ENCODE data around the gene AFAP1L2. TPM values are rescaled to one million over a fixed set of nuclear protein-coding genes. Genes with fewer than 3 reads are reported as not detected.

Gene AFAP1L2
- total RNA-seq, 1 experiment from 2014 or later = 170 TPM

DNA sequence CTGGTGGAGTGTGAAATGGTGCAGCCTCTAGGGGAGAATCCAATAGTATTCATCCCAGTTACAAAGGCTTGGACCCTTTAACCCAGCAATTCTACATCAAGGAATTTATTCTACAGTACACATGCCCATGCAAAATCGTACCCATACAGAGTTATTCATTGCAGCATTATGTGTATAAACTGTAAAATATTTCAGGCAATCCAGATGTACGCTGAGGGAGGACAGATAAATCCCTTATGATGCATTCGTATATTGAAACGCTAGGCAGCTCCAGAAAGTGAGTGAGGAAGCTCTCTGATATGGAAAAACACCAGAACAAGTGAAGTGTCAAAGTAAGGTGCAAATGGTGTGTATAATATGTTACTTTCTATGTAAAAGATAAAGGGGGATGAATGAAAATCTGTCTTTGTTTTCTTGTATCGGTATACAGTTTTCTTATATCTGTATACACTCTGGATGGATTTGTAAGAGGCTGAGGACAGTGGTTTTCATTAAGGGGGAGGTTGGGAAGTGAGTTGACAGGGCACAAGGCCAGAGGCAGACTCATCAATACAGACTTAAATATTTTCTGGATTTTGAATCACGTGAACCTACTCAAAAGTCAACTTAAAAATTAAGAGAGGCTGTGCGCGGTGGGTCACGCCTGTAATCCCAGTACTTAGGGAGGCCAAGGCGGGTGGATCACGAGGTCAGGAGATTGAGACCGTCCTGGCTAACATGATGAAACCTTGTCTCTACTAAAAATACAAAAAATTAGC, 148.1 kb downstream of the AFAP1L2 start:
- no TSS peak for BruUV-seq (replicated peaks)
- CTCF ChIA-PET = no interaction called here
- no peaks in the 10 kb centered on the region for H3K9me3 ChIP-seq (ENCODE audit: control insufficient read depth, insufficient read depth, low read depth, low read length)
- H3K4me1 ChIP-seq (ENCODE audit: control insufficient read depth, insufficient read depth, low read length) = peaks cover 3% of the 10 kb centered on the region; the same call in 1 of the 2 replicates
- H3K27me3 ChIP-seq (ENCODE audit: control insufficient read depth, insufficient read depth, low read length) = no peaks in the 10 kb centered on the region
- H3K4me3 ChIP-seq (ENCODE audit: low read depth in 2 of 2, low read length in 2 of 2) = no peak overlapping the region
- intact Hi-C loops (cut with micrococcal nuclease; ENCODE audit: unreplicated experiment) = no loop called here
- DNase-seq (ENCODE audit: low read depth, low spot score) (no peak), ATAC-seq (no peak)
- TF ChIP-seq POLR2AphosphoS5 (IDR thresholded peaks at IDR 0.05; ENCODE audit: low read depth, low read length) = no peak
- TF ChIP-seq SIN3A (IDR thresholded peaks at IDR 0.05; ENCODE audit: borderline replicate concordance, insufficient read depth, low read depth, low read length) = no peak
- TF ChIP-seq, protein P1, sequence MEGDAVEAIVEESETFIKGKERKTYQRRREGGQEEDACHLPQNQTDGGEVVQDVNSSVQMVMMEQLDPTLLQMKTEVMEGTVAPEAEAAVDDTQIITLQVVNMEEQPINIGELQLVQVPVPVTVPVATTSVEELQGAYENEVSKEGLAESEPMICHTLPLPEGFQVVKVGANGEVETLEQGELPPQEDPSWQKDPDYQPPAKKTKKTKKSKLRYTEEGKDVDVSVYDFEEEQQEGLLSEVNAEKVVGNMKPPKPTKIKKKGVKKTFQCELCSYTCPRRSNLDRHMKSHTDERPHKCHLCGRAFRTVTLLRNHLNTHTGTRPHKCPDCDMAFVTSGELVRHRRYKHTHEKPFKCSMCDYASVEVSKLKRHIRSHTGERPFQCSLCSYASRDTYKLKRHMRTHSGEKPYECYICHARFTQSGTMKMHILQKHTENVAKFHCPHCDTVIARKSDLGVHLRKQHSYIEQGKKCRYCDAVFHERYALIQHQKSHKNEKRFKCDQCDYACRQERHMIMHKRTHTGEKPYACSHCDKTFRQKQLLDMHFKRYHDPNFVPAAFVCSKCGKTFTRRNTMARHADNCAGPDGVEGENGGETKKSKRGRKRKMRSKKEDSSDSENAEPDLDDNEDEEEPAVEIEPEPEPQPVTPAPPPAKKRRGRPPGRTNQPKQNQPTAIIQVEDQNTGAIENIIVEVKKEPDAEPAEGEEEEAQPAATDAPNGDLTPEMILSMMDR (IDR thresholded peaks at IDR 0.05) = no peak
- TF ChIP-seq, protein P2, sequence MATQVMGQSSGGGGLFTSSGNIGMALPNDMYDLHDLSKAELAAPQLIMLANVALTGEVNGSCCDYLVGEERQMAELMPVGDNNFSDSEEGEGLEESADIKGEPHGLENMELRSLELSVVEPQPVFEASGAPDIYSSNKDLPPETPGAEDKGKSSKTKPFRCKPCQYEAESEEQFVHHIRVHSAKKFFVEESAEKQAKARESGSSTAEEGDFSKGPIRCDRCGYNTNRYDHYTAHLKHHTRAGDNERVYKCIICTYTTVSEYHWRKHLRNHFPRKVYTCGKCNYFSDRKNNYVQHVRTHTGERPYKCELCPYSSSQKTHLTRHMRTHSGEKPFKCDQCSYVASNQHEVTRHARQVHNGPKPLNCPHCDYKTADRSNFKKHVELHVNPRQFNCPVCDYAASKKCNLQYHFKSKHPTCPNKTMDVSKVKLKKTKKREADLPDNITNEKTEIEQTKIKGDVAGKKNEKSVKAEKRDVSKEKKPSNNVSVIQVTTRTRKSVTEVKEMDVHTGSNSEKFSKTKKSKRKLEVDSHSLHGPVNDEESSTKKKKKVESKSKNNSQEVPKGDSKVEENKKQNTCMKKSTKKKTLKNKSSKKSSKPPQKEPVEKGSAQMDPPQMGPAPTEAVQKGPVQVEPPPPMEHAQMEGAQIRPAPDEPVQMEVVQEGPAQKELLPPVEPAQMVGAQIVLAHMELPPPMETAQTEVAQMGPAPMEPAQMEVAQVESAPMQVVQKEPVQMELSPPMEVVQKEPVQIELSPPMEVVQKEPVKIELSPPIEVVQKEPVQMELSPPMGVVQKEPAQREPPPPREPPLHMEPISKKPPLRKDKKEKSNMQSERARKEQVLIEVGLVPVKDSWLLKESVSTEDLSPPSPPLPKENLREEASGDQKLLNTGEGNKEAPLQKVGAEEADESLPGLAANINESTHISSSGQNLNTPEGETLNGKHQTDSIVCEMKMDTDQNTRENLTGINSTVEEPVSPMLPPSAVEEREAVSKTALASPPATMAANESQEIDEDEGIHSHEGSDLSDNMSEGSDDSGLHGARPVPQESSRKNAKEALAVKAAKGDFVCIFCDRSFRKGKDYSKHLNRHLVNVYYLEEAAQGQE (IDR thresholded peaks at IDR 0.05; ENCODE audit: insufficient read depth in 1 of 2, low read depth in 2 of 2, low read length in 1 of 2) = no peak
- no peaks in the 10 kb centered on the region for H3K36me3 ChIP-seq (ENCODE audit: control insufficient read depth, insufficient read depth, low read length)
- POLR2A ChIA-PET = no interaction called here
- H3K27ac ChIP-seq (ENCODE audit: low read length) = no peak overlapping the region
- in situ Hi-C loops (cut with HindIII; ENCODE audit: low pct_unique_long_range_greater_than_20kb, low sequenced_read_pairs) = no loop called here

DNA sequence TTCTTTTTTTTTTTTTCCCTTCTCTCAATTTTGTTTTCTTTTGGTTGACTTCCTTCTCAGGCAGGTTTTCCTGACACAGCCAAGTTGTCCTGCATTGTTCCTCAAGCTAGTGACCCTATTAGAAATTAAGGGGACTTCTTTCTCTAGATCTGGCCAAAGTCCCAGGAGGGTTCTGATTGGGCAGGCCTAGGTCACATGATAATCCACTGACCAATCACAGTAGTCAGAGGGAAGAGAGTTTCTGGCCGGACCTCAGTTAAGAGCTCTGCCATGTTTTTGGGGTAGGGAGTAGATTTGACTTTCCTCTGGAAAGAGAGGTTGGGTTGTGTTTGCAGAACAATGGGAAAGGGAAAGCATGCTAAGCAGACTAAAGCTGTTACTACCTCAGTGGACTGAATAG, 149.1 kb downstream of the AFAP1L2 start:
- CTCF ChIA-PET = no interaction called here
- Histone ChIP-seq H3K36me3 (ENCODE audit: control insufficient read depth, insufficient read depth, low read length) (no peaks in the 10 kb centered on the region), H3K27ac (ENCODE audit: low read length) (no peak overlapping the region), H3K9me3 (ENCODE audit: control insufficient read depth, insufficient read depth, low read depth, low read length) (no peaks in the 10 kb centered on the region), H3K27me3 (ENCODE audit: control insufficient read depth, insufficient read depth, low read length) (no peaks in the 10 kb centered on the region), H3K4me1 (ENCODE audit: control insufficient read depth, insufficient read depth, low read length) (no peaks in the 10 kb centered on the region), H3K4me3 (ENCODE audit: low read depth in 2 of 2, low read length in 2 of 2) (no peak overlapping the region)
- no TSS peak for BruUV-seq (replicated peaks)
- in situ Hi-C loops (cut with HindIII; ENCODE audit: low pct_unique_long_range_greater_than_20kb, low sequenced_read_pairs) = no loop called here
- ATAC-seq = no peak
- no peak for DNase-seq (ENCODE audit: low read depth, low spot score)
- TF ChIP-seq, protein P2 (IDR thresholded peaks at IDR 0.05; ENCODE audit: insufficient read depth in 1 of 2, low read depth in 2 of 2, low read length in 1 of 2) = no peak
- no peak for TF ChIP-seq SIN3A (IDR thresholded peaks at IDR 0.05; ENCODE audit: borderline replicate concordance, insufficient read depth, low read depth, low read length)
- no peak for TF ChIP-seq TCF7L2 (IDR thresholded peaks at IDR 0.05; ENCODE audit: low read depth, low read length)
- no peak for TF ChIP-seq POLR2AphosphoS5 (IDR thresholded peaks at IDR 0.05; ENCODE audit: low read depth, low read length)
- TF ChIP-seq, protein P1 (IDR thresholded peaks at IDR 0.05) = no peak
- intact Hi-C loops (cut with micrococcal nuclease; ENCODE audit: unreplicated experiment) = no loop called here
- POLR2A ChIA-PET = no interaction called here

All from Panc1 (cell line).